DOHH2 (cell line): ENCODE data around the gene RNASEH2A.

Experiments
- CTCF ChIP-seq: fragments of 200-600 bp; sonication (generic); IDR thresholded peaks from one replicate; pipeline ENCODE4 v1.5.1; 2014; ENCODE audit warnings: antibody characterized with exemption, mild to moderate bottlenecking, low read depth, low read length; ENCODE audit not compliant: poor library complexity, severe bottlenecking
- EZH2phosphoT487 ChIP-seq: fragments of 200-600 bp; sonication (generic); IDR thresholded peaks from 2 replicates; pipeline ENCODE4 v1.6.1; 2017; ENCODE audit warnings: borderline replicate concordance, mild to moderate bottlenecking, antibody characterized with exemption, low read length, moderate library complexity, mixed read lengths

DNA sequence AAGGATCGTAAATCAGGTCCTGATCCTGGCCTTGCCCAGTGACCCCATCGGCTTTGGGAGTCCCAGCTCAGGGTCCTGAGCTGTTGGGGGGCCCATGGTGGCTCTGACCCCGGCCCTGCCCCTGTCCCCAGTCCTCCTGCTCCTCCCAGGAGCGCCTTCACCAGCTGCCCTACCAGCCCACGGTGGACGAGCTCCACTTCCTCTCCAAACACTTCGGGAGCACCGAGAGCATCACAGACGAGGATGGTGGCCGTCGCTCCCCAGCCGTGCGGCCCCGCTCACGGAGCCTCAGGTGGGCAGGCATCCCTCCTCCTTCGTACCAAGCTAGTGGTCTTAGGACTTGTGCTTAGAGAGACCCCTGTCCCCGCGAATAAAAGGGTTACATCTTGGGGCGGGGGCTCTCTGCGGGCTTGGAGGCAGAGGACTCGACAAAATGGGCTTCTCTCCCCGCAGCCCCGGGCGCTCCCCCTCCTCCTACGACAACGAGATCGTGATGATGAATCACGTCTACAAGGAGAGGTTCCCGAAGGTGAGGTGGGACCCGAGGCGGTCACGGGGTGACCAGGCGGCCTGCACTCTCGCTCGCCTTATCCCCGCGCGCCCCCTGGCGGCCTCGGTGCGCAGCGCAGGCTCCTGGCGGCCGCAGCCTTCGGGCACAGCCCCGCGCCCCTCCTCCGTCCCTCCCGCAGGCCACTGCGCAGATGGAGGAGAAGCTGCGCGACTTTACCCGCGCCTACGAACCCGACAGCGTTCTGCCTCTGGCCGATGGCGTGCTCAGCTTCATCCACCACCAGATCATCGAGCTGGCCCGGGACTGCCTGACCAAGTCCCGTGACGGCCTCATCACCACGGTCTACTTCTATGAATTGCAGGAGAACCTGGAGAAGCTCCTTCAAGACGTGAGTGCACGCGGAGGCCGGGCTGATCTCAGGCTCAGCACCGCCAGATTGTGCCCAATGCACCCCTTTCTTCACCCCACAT, 41.1 kb downstream of the RNASEH2A start:
- peak; percentile 97 for TF ChIP-seq CTCF
- TF ChIP-seq EZH2phosphoT487: no peak
